GM10266 (cell line): ENCODE results near the gene TEX22.

Experiments used
- DNase-seq: peaks from one replicate; pipeline ENCODE4 v3.0.0; 2012; ENCODE audit errors: extremely low spot score
- TF ChIP-seq, protein P1 (sequence below): IDR thresholded peaks from 2 replicates; pipeline ENCODE4 v1.5.1; 2012; ENCODE audit warnings: mild to moderate bottlenecking, low read depth; ENCODE audit not compliant: control insufficient read depth, insufficient read depth; ENCODE audit errors: missing control alignments

The TEX22 gene

DNA sequence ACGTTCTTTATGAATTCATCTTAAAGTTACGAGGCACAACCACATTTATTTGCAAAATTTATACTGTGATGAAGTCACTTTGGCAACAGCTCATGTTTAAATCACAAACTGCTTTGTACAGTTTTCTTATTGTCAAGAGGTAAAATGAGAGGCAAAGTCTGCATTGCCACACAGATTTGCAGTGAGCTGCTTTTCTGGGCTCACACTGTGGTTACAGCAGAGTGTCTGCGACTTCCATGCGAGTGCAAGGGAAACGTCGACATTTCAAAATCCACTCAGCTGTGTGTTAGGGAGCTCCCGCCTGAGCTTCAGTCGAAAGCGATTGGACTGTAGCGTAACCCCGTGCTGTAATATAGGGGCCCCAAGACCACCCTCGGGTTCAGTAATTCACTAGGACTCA lies 34.3 kb downstream of the TEX22 start:
- TF ChIP-seq, protein P1, sequence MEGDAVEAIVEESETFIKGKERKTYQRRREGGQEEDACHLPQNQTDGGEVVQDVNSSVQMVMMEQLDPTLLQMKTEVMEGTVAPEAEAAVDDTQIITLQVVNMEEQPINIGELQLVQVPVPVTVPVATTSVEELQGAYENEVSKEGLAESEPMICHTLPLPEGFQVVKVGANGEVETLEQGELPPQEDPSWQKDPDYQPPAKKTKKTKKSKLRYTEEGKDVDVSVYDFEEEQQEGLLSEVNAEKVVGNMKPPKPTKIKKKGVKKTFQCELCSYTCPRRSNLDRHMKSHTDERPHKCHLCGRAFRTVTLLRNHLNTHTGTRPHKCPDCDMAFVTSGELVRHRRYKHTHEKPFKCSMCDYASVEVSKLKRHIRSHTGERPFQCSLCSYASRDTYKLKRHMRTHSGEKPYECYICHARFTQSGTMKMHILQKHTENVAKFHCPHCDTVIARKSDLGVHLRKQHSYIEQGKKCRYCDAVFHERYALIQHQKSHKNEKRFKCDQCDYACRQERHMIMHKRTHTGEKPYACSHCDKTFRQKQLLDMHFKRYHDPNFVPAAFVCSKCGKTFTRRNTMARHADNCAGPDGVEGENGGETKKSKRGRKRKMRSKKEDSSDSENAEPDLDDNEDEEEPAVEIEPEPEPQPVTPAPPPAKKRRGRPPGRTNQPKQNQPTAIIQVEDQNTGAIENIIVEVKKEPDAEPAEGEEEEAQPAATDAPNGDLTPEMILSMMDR = no peak
- no peak for DNase-seq

DNA sequence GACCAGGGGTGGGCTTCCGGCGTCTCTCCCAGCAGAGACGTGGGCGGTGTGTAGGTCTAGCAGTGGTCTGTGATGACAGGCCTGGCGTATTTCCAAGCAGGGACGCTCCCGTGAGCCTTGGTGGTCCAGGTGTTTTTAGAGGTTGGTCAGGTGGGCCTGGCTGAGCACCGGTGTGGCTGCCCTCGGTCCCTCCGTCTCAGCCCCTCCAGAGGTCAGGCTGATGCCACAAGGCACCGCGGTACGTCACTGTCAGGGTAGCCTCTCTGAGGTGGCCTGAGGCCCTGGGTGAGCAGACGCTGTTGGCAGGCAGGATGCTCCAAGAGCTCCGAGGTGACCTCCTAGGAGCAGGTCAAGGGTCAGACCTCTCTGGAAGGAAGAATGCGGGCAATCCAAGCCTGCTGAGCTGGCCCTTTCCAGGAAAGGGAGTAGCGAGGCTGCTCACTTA lies 34.8 kb downstream of the TEX22 start:
- TF ChIP-seq, protein P1 = no peak
- no peak for DNase-seq

DNA sequence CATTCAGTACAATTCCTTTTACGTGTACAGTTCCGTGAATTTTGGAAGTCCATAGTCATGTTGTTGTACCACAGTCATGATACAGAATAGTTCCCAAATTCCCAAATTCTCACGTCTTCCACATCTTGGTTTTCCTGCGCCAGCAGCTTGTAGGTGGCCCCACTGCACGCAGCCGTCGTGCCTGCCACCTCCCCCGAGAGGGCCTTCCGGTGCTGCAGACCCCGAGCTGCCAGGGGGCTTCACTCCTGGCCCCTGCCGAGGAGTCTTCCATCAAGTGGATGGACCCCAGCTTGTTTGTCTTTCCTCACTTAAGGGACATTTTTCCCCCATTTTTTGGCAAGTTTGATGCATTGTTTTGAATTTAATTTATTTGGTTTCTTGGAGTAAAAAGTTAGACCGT lies 38.1 kb downstream of the TEX22 start:
- TF ChIP-seq, protein P1 = no peak
- no peak for DNase-seq

DNA sequence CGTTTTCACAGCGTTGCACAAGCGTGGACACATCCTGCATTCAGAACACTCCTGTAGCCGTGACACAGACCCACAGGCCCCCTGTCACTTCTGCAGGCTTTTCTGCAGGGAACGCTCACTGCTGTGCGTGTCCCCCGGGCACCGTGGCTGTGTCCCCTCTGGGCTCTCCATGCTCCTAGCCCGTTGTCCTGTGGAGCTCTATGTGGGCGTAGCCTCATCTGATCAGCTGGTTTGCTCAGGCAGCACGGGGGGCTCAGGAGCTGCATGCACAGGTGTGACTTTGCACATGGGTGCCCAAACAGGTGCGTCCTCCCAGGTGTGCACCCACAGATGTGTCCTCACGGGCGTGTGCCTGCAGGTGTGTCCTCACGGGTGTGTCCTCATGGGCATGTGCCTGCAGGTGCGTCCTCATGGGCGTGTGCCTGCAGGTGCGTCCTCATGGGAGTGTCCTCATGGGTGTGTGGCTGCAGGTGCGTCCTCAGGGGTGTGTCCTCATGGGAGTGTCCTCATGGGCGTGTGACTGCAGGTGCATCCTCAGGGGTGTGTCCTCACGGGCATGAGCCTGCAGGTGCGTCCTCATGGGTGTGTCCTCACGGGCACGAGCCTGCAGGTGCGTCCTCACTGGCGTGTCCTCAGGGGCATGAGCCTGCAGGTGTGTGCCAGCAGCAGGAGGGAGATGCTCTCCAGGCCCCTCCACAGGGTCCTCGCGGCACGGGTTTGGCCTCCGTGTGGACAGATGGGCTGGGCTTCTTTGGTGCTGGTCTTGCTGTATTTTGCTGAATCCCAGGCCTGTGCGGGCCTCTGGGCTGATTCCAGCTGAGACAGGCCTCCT lies 38.8 kb downstream of the TEX22 start:
- no peak for DNase-seq
- TF ChIP-seq, protein P1 = no peak

DNA sequence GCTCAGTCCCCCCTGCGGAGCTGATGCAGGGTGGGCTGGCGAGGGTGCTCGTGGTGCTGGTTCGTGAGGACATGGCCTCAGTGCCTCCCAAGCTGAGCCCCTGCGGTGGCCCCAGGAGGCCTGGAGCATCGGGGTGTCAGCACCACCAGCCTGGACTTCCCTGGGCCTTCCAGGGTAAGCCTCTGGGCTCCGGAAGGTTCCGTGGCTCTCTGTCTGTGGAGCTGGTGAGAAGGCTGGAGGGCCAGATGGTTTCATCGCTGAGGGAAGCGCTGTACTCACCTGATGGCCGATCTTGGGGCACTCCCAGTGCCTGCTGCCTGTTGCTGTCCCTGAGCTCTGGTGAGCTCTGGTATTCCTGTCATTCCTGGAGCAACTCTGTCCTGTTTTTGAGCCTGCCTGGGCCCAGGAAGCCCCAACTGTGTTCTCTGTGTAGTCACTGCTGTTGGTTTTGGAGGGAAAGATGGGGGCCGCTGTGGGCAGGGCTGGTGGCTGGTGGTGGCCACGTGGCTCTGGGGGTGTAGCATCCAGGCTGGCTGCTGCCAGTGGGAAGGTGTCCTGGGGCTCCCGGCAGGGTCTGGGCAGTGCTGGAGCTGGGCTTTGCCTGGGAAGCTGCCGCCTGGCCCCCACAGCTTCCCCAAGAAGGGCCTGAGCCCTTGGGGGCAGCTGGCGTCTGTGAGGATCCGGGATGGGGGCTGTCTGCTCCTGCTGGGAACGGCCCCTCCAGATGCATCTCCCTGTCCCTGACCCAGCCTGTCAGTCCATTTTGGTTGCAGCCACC lies 39.6 kb downstream of the TEX22 start:
- TF ChIP-seq, protein P1 = no peak
- no peak for DNase-seq

DNA sequence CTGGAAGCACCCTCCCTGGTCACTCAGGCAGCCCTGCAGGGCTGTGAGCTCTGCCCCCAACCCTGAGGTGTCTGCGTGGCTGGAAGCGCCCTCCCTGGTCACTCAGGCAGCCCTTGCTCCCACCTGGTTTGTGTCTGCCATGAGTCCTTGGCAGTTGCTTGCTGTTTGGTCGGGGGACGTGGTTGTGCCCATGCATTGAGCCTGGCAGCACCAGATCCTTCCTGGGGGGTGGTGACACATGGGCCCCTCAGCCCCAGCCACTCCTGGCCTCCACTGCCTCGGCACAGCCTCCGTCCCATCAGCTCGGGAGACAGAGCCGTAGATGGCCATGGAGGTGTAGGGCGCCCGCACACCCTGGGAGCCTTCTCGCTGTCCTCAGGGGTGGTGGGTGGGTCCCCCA lies 40.8 kb downstream of the TEX22 start:
- TF ChIP-seq, protein P1 = no peak

More for the DNA sequence above, 40.8 kb downstream of the TEX22 start:
- no peak for DNase-seq
